ENCODE data around the gene CRADD.

- TF ChIP-seq CTCF (IDR thresholded peaks at IDR 0.05): peak; percentile 14
- no peak for TF ChIP-seq EZH2 (IDR thresholded peaks at IDR 0.05)
- TF ChIP-seq EZH2phosphoT487 (IDR thresholded peaks at IDR 0.05): no peak
Observed at GRCh38 chr12:93825501-93825888, 148.3 kb downstream of the CRADD start.
